HCT116 (cell line): ENCODE results near the gene CHD1. TPM values are rescaled to one million over a fixed set of nuclear protein-coding genes. Genes with fewer than 3 reads are reported as not detected.

Experiments
- ATAC-seq: fragments of 200-7000 bp; cut with Tn5 transposase; 2 replicates; pipeline ENCODE4 v1.9.1; 2020; ENCODE audit warnings: mild to moderate bottlenecking, moderate library complexity
- BruUV-seq: library from RNA; stranded (reverse); fragments of 400-500 nt; replicated peaks from 2 replicates; lab custom pipeline; 2021; lab: Mats Ljungman, UMichigan
- CTCF ChIA-PET: fragments of 300-600 bp; sonication (Branson Sonifier 250); formaldehyde crosslinking; loops from one replicate; lab custom pipeline; 2021; ENCODE audit warnings: antibody characterized with exemption; lab: Charles Lee
- POLR2A ChIA-PET: fragments of 300-600, 350-600 bp; sonication (Branson Sonifier 250); formaldehyde crosslinking; loops from one replicate; lab custom pipeline; 2021; ENCODE audit warnings: antibody characterized with exemption; lab: Charles Lee
- RAD21 ChIA-PET, 2 experiments: fragments of 300-600 bp; sonication (Branson Sonifier 250); formaldehyde crosslinking; loops; one replicate each; lab custom pipeline; 2023; ENCODE audit warnings: low total read pairs in 2 of 2; ENCODE audit not compliant: uncharacterized antibody in 2 of 2, unreplicated experiment in 2 of 2, low non-redundant PET in 1 of 2; lab: Charles Lee
- DNase-seq: peaks from one replicate; pipeline ENCODE4 v3.0.0-alpha.2; 2010; ENCODE audit warnings: low read depth, low spot score
- H2AFZ ChIP-seq: fragments of 200-600 bp; shearing (Covaris generic), sonication (generic); 2 replicates; pipeline ENCODE4 v1.6.1; 2017; ENCODE audit warnings: low read depth, mixed run types, mixed read lengths, antibody characterized with exemption, low read length; ENCODE audit not compliant: poor library complexity, severe bottlenecking
- H3K27ac ChIP-seq: 2 replicates; pipeline ENCODE4 v1.5.1; 2012; ENCODE audit warnings: low read depth, low read length
- H3K27me3 ChIP-seq: fragments of 200-600 bp; sonication (generic); 2 replicates; pipeline ENCODE4 v1.6.1; 2016; ENCODE audit warnings: mixed run types, low read length, mixed read lengths; ENCODE audit not compliant: insufficient read depth
- H3K36me3 ChIP-seq, 2 experiments: fragments of 200-500 bp in 1 of 2; fragments of 200-600 bp in 1 of 2; sonication (Bioruptor generic) in 1 of 2; sonication (generic) in 1 of 2; 2 replicates each; pipeline versions ENCODE4 v1.5.1 to v1.6.1; 2014 to 2016; ENCODE audit warnings: low read length in 2 of 2, inconsistent platforms in 1 of 2, mixed read lengths in 1 of 2, mixed run types in 1 of 2; ENCODE audit not compliant: insufficient read depth in 2 of 2, control insufficient read depth in 1 of 2
- H3K4me1 ChIP-seq, 2 experiments: fragments of 200-600 bp in 1 of 2; sonication (generic) in 1 of 2; 2 replicates each; pipeline versions ENCODE4 v1.5.1 to v1.6.1; 2012 to 2017; ENCODE audit warnings: low read length in 2 of 2, inconsistent platforms in 1 of 2, mild to moderate bottlenecking in 1 of 2, mixed read lengths in 1 of 2, mixed run types in 1 of 2, moderate library complexity in 1 of 2; ENCODE audit not compliant: insufficient read depth in 2 of 2, control insufficient read depth in 1 of 2
- H3K4me2 ChIP-seq: fragments of 200-600 bp; sonication (generic); 2 replicates; pipeline ENCODE4 v1.6.1; 2017; ENCODE audit warnings: mixed run types, low read length, mixed read lengths
- H3K4me3 ChIP-seq, 2 experiments: fragments of 200-600 bp in 1 of 2; sonication (generic) in 1 of 2; replicated peaks in 1 of 2; 2 replicates each; pipeline ENCODE4 v1.5.1; 2011 to 2016; ENCODE audit warnings: low read length in 2 of 2, control low read depth in 1 of 2, low read depth in 1 of 2, mild to moderate bottlenecking in 1 of 2, mixed read lengths in 1 of 2, mixed run types in 1 of 2
- H3K79me2 ChIP-seq: fragments of 200-600 bp; sonication (generic); 2 replicates; pipeline ENCODE4 v1.6.1; 2017; ENCODE audit warnings: mild to moderate bottlenecking, mixed run types, low read length, moderate library complexity, mixed read lengths; ENCODE audit not compliant: insufficient read depth
- H3K9ac ChIP-seq: fragments of 200-600 bp; sonication (generic); 2 replicates; pipeline ENCODE4 v1.6.1; 2016; ENCODE audit warnings: low read length, mixed read lengths
- H3K9me2 ChIP-seq: fragments of 200-600 bp; sonication (generic), shearing (Covaris generic); 2 replicates; pipeline ENCODE4 v1.6.1; 2017; ENCODE audit warnings: mixed run types, mild to moderate bottlenecking, moderate library complexity; ENCODE audit not compliant: insufficient read depth
- H3K9me3 ChIP-seq, 2 experiments: fragments of 200-500 bp in 1 of 2; fragments of 200-600 bp in 1 of 2; sonication (Bioruptor generic) in 1 of 2; sonication (generic) in 1 of 2; 2 replicates each; pipeline ENCODE4 v1.6.1; 2014 to 2017; ENCODE audit warnings: low read length in 2 of 2, mixed read lengths in 2 of 2, inconsistent platforms in 1 of 2, low read depth in 1 of 2, mild to moderate bottlenecking in 1 of 2, mixed run types in 1 of 2, moderate library complexity in 1 of 2; ENCODE audit not compliant: control insufficient read depth in 1 of 2, insufficient read depth in 1 of 2
- H4K20me1 ChIP-seq: fragments of 200-600 bp; sonication (generic), shearing (Covaris generic); 2 replicates; pipeline ENCODE4 v1.6.1; 2017; ENCODE audit warnings: mixed run types, mild to moderate bottlenecking, moderate library complexity; ENCODE audit not compliant: insufficient read depth
- CEBPB ChIP-seq: IDR thresholded peaks from 2 replicates; pipeline ENCODE4 v1.6.1; 2012; ENCODE audit warnings: low read depth
- EGR1 ChIP-seq: IDR thresholded peaks from 2 replicates; pipeline ENCODE4 v1.6.1; 2012; ENCODE audit warnings: low read depth
- EZH2phosphoT487 ChIP-seq: fragments of 200-600 bp; IDR thresholded peaks from 2 replicates; pipeline ENCODE4 v1.6.1; 2018; ENCODE audit warnings: antibody characterized with exemption, borderline replicate concordance
- JUND ChIP-seq: IDR thresholded peaks from 2 replicates; pipeline ENCODE4 v1.6.1; 2012
- POLR2A ChIP-seq: IDR thresholded peaks from 2 replicates; pipeline ENCODE4 v1.7.0; 2011; ENCODE audit warnings: borderline replicate concordance; ENCODE audit not compliant: insufficient read depth, insufficient read length; ENCODE audit errors: extremely low read depth
- POLR2AphosphoS5 ChIP-seq: IDR thresholded peaks from 2 replicates; pipeline ENCODE4 v1.6.1; 2011; ENCODE audit warnings: mild to moderate bottlenecking, low read depth, low read length, moderate library complexity
- RAD21 ChIP-seq: IDR thresholded peaks from 2 replicates; pipeline ENCODE4 v1.6.1; 2012; ENCODE audit warnings: low read depth, mild to moderate bottlenecking
- REST ChIP-seq: IDR thresholded peaks from 2 replicates; pipeline ENCODE4 v1.6.1; 2012; ENCODE audit warnings: low read depth
- SRF ChIP-seq: IDR thresholded peaks from 2 replicates; pipeline ENCODE4 v1.6.1; 2012; ENCODE audit warnings: low read depth
- TCF7L2 ChIP-seq: IDR thresholded peaks from 2 replicates; pipeline ENCODE4 v1.7.0; 2011; ENCODE audit warnings: borderline replicate concordance, inconsistent platforms; ENCODE audit not compliant: insufficient read depth, insufficient read length; ENCODE audit errors: extremely low read depth
- YY1 ChIP-seq: IDR thresholded peaks from 2 replicates; pipeline ENCODE4 v1.6.1; 2011; ENCODE audit warnings: low read length, low read depth, moderate library complexity, mild to moderate bottlenecking; ENCODE audit not compliant: insufficient replicate concordance; ENCODE audit errors: extremely low read depth
- ZBTB33 ChIP-seq: IDR thresholded peaks from 2 replicates; pipeline ENCODE4 v1.6.1; 2011; ENCODE audit warnings: mild to moderate bottlenecking, low read length, moderate library complexity; ENCODE audit not compliant: insufficient replicate concordance; ENCODE audit errors: extremely low read depth
- ZFX ChIP-seq: fragments of 450-650 bp; IDR thresholded peaks from 2 replicates; pipeline ENCODE4 v1.6.1; 2017
- ZNF274 ChIP-seq: fragments of 200-500 bp; sonication (Bioruptor generic); IDR thresholded peaks from 2 replicates; pipeline ENCODE4 v1.6.1; 2014; ENCODE audit warnings: mild to moderate bottlenecking, low read depth, low read length, inconsistent platforms
- intact Hi-C: fragments of 100-400 bp; cut with micrococcal nuclease; formaldehyde crosslinking; loops from 2 replicates; pipeline ENCODE4 v1.10.0; 2022
- total RNA-seq: library from RNA; stranded (reverse); gene quantifications from one replicate; pipeline ENCODE4 v1.2.1, GENCODE V29; 2021; ENCODE audit not compliant: unreplicated experiment
- TF ChIP-seq, protein P1 (sequence below): IDR thresholded peaks from 2 replicates; pipeline ENCODE4 v1.6.1; 2012

The CHD1 gene
- total RNA-seq, 1 experiment from 2014 or later, result 43.9 TPM

GRCh38 chr5:98913911-98914310 lies 14.9 kb downstream of the CHD1 start:
- ATAC-seq (no peak; the same call in 1 of the 2 replicates), DNase-seq (no peak)
- TF ChIP-seq RAD21, result no peak
- no peak for TF ChIP-seq TCF7L2
- no peak for TF ChIP-seq ZFX
- TF ChIP-seq, protein P1, sequence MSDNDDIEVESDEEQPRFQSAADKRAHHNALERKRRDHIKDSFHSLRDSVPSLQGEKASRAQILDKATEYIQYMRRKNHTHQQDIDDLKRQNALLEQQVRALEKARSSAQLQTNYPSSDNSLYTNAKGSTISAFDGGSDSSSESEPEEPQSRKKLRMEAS, result no peak
- TF ChIP-seq SRF, result no peak
- TF ChIP-seq ZBTB33, result no peak
- TF ChIP-seq REST, result no peak
- TF ChIP-seq POLR2AphosphoS5, result no peak
- no peak for TF ChIP-seq POLR2A
- no peak for TF ChIP-seq YY1
- TF ChIP-seq EZH2phosphoT487, result no peak
- TF ChIP-seq JUND, result no peak
- TF ChIP-seq EGR1, result no peak
- no peak for TF ChIP-seq CEBPB
- TF ChIP-seq ZNF274, result no peak
- no TSS peak for BruUV-seq
- H3K9ac ChIP-seq, result no peak overlapping the region
- ChIA-PET RAD21 (no interaction called here), CTCF (no interaction called here), POLR2A (interaction anchor here (0.6 kb wide), 1 partner anchor 1731 kb away, joined by 5 read pairs; the partner anchor contains the start of gene RIOK2)
- H3K9me3 ChIP-seq, result no peaks in the 10 kb centered on the region
- no peak overlapping the region for H3K4me2 ChIP-seq
- peaks cover 37% of the 10 kb centered on the region for H4K20me1 ChIP-seq
- peaks cover 100% of the 10 kb centered on the region for H3K79me2 ChIP-seq
- no peak overlapping the region for H3K27ac ChIP-seq
- H3K9me2 ChIP-seq, result no peaks in the 10 kb centered on the region
- intact Hi-C loops, result no loop called here
- H3K36me3 ChIP-seq, result peaks cover 0 to 11% of the 10 kb centered on the region in 2 experiments; a peak in 1 of 4 replicates
- H3K4me1 ChIP-seq, result no peaks in the 10 kb centered on the region
- H3K27me3 ChIP-seq, result no peaks in the 10 kb centered on the region
- H2AFZ ChIP-seq, result no peak overlapping the region
- H3K4me3 ChIP-seq, result no peak overlapping the region
